Endothelial cell of umbilical vein (primary cell): ENCODE measurements around the gene M1AP. TPM values are rescaled to one million over a fixed set of nuclear protein-coding genes. Genes with fewer than 3 reads are reported as not detected.

Experiments
- BruUV-seq: library from RNA; stranded (reverse); fragments of 400-500 nt; replicated peaks from 2 replicates; lab custom pipeline; 2021; lab: Mats Ljungman, UMichigan
- CTCF ChIA-PET: fragments of 300-600, 350-600 bp; sonication (Branson Sonifier 250); formaldehyde crosslinking; loops from one replicate; lab custom pipeline; 2021; ENCODE audit warnings: antibody characterized with exemption, inconsistent platforms; lab: Charles Lee
- POLR2A ChIA-PET: fragments of 300-600, 350-600 bp; sonication (Branson Sonifier 250); formaldehyde crosslinking; loops from one replicate; lab custom pipeline; 2021; ENCODE audit warnings: antibody characterized with exemption, inconsistent platforms; lab: Charles Lee
- DNase-seq: peaks from one replicate; pipeline ENCODE4 v3.0.0-alpha.2; 2011; ENCODE audit warnings: low read depth, low spot score
- FAIRE-seq: peaks from 2 replicates; lab custom pipeline; 2011; peaks lifted over from hg19 to GRCh38; lab: Jason Lieb, UNC
- H2AFZ ChIP-seq: 2 replicates; pipeline ENCODE4 v1.6.0; 2012; ENCODE audit warnings: low read depth, low read length, control low read depth, inconsistent platforms
- H3K27ac ChIP-seq: 2 replicates; pipeline ENCODE4 v1.5.1; 2011; ENCODE audit warnings: low read depth, mild to moderate bottlenecking, control low read depth, low read length, moderate library complexity; ENCODE audit not compliant: insufficient read depth
- H3K27me3 ChIP-seq, 2 experiments: 2 replicates each; pipeline versions ENCODE4 v1.6.0 to v1.6.1; 2011; ENCODE audit warnings: low read length in 2 of 2, mixed read lengths in 1 of 2; ENCODE audit not compliant: control insufficient read depth in 2 of 2, insufficient read depth in 2 of 2
- H3K36me3 ChIP-seq, 2 experiments: 2 replicates in 1 of 2; 3 replicates in 1 of 2; pipeline ENCODE4 v1.5.1; 2011; ENCODE audit warnings: low read length in 2 of 2, mild to moderate bottlenecking in 1 of 2, moderate library complexity in 1 of 2; ENCODE audit not compliant: control insufficient read depth in 2 of 2, insufficient read depth in 2 of 2; ENCODE audit errors: extremely low read depth in 1 of 2
- H3K4me1 ChIP-seq: 3 replicates; pipeline ENCODE4 v1.5.1; 2011; ENCODE audit warnings: mild to moderate bottlenecking, low read length; ENCODE audit not compliant: control insufficient read depth, insufficient read depth; ENCODE audit errors: extremely low read depth
- H3K4me2 ChIP-seq: 2 replicates; pipeline ENCODE4 v1.6.1; 2011; ENCODE audit warnings: low read length, control low read depth, mixed read lengths; ENCODE audit not compliant: insufficient read depth
- H3K4me3 ChIP-seq, 3 experiments: fragments of 200-600 bp in 1 of 3; sonication (generic), shearing (Covaris generic) in 1 of 3; replicated peaks in 1 of 3; 2 replicates each; pipeline ENCODE4 v1.5.1; 2011 to 2016; ENCODE audit warnings: control low read depth in 3 of 3, low read length in 3 of 3, mild to moderate bottlenecking in 2 of 3, inconsistent platforms in 1 of 3, low read depth in 1 of 3, moderate library complexity in 1 of 3; ENCODE audit not compliant: insufficient read depth in 1 of 3
- H3K79me2 ChIP-seq: 2 replicates; pipeline ENCODE4 v1.6.0; 2012; ENCODE audit warnings: low read length, inconsistent platforms; ENCODE audit not compliant: control insufficient read depth, insufficient read depth
- H3K9ac ChIP-seq: replicated peaks from 2 replicates; pipeline ENCODE3; 2011; ENCODE audit warnings: low read length, control low read depth; ENCODE audit not compliant: insufficient read depth; ENCODE audit errors: extremely low read depth
- H3K9me1 ChIP-seq: replicated peaks from 3 replicates; pipeline ENCODE4 v1.6.0; 2011; ENCODE audit warnings: mild to moderate bottlenecking, low read length; ENCODE audit not compliant: control insufficient read depth, insufficient read depth; ENCODE audit errors: extremely low read depth
- H3K9me3 ChIP-seq: replicated peaks from 2 replicates; pipeline ENCODE4 v1.5.1; 2012; ENCODE audit warnings: low read length, inconsistent platforms; ENCODE audit not compliant: control insufficient read depth, insufficient read depth
- H4K20me1 ChIP-seq: replicated peaks from 2 replicates; pipeline ENCODE3; 2011; ENCODE audit warnings: mild to moderate bottlenecking, low read length; ENCODE audit not compliant: control insufficient read depth, insufficient read depth; ENCODE audit errors: extremely low read depth
- CTCF ChIP-seq, 2 donors: IDR thresholded peaks; 1 replicate in 1 of 2; 2 replicates in 1 of 2; pipeline ENCODE4 v1.5.1; 2011; ENCODE audit warnings: low read length in 2 of 2, mild to moderate bottlenecking in 2 of 2, moderate library complexity in 2 of 2, control low read depth in 1 of 2, inconsistent platforms in 1 of 2, low read depth in 1 of 2; ENCODE audit not compliant: insufficient read depth in 1 of 2; ENCODE audit errors: extremely low read depth in 1 of 2
- EZH2 ChIP-seq: IDR thresholded peaks from 2 replicates; pipeline ENCODE4 v1.6.1; 2012; ENCODE audit warnings: borderline replicate concordance, low read depth, mild to moderate bottlenecking, moderate library complexity, low read length, inconsistent platforms; ENCODE audit not compliant: severe bottlenecking
- FOS ChIP-seq: IDR thresholded peaks from 2 replicates; pipeline ENCODE4 v1.6.1; 2011; ENCODE audit warnings: mild to moderate bottlenecking, low read length, moderate library complexity, borderline replicate concordance; ENCODE audit not compliant: insufficient read depth
- GATA2 ChIP-seq: IDR thresholded peaks from 2 replicates; pipeline ENCODE4 v1.7.0; 2011; ENCODE audit warnings: low read depth, mild to moderate bottlenecking, moderate library complexity, mixed read lengths, low read length; ENCODE audit not compliant: insufficient read length, insufficient read depth
- JUN ChIP-seq: IDR thresholded peaks from 2 replicates; pipeline ENCODE4 v1.6.1; 2011; ENCODE audit warnings: borderline replicate concordance, low read depth; ENCODE audit not compliant: insufficient read length, insufficient read depth
- MAX ChIP-seq: IDR thresholded peaks from 2 replicates; pipeline ENCODE4 v1.6.1; 2011; ENCODE audit not compliant: insufficient read depth, insufficient read length
- MYC ChIP-seq: IDR thresholded peaks from one replicate; pipeline ENCODE4 v1.6.1; 2011; ENCODE audit warnings: mild to moderate bottlenecking, low read depth, low read length
- POLR2A ChIP-seq: IDR thresholded peaks from 2 replicates; pipeline ENCODE4 v1.6.1; 2012; ENCODE audit warnings: low read depth, mild to moderate bottlenecking, control low read depth, low read length
- POLR2AphosphoS5 ChIP-seq: IDR thresholded peaks from 2 replicates; pipeline ENCODE4 v1.6.1; 2012; ENCODE audit warnings: low read depth, mild to moderate bottlenecking, control low read depth, low read length, moderate library complexity; ENCODE audit not compliant: insufficient read depth
- dilution Hi-C: fragments of 300-500 bp; cut with MboI; formaldehyde crosslinking; loops from one replicate; pipeline ENCODE4 v1.15.0; 2019; ENCODE audit warnings: low sequenced_read_pairs; ENCODE audit not compliant: extremely low pct_ligation_motif_present
- intact Hi-C: fragments of 100-400 bp; cut with micrococcal nuclease; formaldehyde crosslinking; loops from one replicate; pipeline ENCODE4 v1.10.0; 2022
- polyA plus RNA-seq, 4 experiments: library from polyadenylated mRNA; depleted of rRNA in 3 of 4; stranded (reverse) in 3 of 4; unstranded in 1 of 4; fragments of >200 nt; gene quantifications; 2 replicates each; pipeline versions ENCODE4 v1.2.1 to v1.2.3, GENCODE V29; 2011 to 2012; ENCODE audit warnings: missing spikeins in 1 of 4
- total RNA-seq: library from RNA; stranded (reverse); gene quantifications from 2 replicates; pipeline ENCODE4 v1.2.3, GENCODE V29; 2021

The M1AP gene
- total and polyA plus RNA-seq, 2 donors (not counting 3 experiments of a cell fraction or from before 2014, with no cell fraction given) = 0.04 TPM; not detected in 1

GRCh38 chr2:74693213-74693612, 45.1 kb upstream of the M1AP start:
- intact Hi-C loops = no loop called here
- no peak overlapping the region for H3K4me2 ChIP-seq
- CTCF ChIA-PET = interaction anchor here (1.7 to 3.0 kb wide), 2 partner anchors 182 kb away, joined by 9 to 87 read pairs; no protein-coding TSS in a partner anchor
- H3K4me1 ChIP-seq = no peaks in the 10 kb centered on the region
- H3K9ac ChIP-seq = no peak overlapping the region
- TF ChIP-seq GATA2 (no peak), POLR2A (no peak), FOS (no peak), POLR2AphosphoS5 (no peak), MAX (no peak), JUN (no peak), EZH2 (no peak), CTCF (IDR thresholded peaks at IDR 0.05; ENCODE audit: extremely low read depth in 1 of 2, insufficient read depth in 1 of 2, low read depth in 1 of 2, low read length in 2 of 2) (no peak), MYC (no peak)
- no peak overlapping the region for H2AFZ ChIP-seq
- H3K27ac ChIP-seq = no peak overlapping the region
- H3K4me3 ChIP-seq = no peak overlapping the region
- no peaks in the 10 kb centered on the region for H3K9me3 ChIP-seq
- peaks cover 19 to 21% of the 10 kb centered on the region in 2 experiments for H3K27me3 ChIP-seq
- no peaks in the 10 kb centered on the region for H4K20me1 ChIP-seq
- BruUV-seq = no TSS peak
- DNase-seq = no peak
- H3K9me1 ChIP-seq = no peaks in the 10 kb centered on the region
- POLR2A ChIA-PET = no interaction called here
- H3K36me3 ChIP-seq = no peaks in the 10 kb centered on the region
- H3K79me2 ChIP-seq = no peaks in the 10 kb centered on the region
- no peak for FAIRE-seq
- dilution Hi-C loops = no loop called here
